ENCODE measurements around the gene GIPC1. TPM values are rescaled to one million over a fixed set of nuclear protein-coding genes. Genes with fewer than 3 reads are reported as not detected.

Gene GIPC1
- polyA plus RNA-seq, 1 of the 3 experiments (the other 2 are of a cell fraction): 144 TPM

DNA sequence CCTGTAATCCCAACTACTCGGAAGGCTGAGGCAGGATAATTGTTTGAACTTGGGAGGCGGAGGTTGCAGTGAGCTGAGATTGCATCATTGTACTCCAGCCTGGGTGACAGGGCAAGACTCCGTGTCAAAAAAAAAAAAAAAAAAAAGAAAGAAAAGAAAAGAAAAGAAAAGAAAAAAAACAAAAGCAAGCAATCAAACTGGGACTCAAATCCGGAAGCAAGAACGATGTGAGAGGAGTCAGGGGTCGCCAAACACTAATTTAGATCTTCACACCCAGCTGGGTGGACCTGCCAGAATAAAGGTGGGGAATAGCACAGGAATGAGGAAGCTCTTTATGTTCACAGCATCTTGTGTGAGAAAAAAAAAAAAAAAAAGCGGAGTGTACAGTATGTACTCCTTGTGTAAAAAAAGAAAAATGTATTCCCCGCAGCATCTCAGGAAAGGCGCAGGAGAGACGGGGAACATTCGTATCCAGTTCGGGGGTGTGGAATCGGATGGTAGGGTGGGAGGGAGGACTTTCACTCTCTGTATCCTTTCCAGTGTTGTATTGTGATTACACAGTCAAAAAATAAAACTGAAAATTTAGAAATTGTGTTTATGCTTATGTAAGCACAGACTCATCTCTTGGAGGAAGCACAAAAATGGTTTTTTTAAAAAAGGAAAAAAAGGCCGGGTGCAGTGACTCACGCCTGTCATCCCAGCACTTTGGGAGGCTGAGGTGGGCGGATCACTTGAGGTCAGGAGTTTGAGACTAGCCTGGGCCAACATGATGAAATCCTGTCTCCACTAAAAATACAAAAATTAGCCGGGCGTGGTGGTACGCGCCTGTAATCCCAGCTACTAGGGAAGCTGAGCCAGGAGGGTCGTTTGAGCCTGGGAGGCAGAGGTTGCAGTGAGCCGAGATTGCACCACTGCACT is 14.6 kb upstream of the GIPC1 start:
- DNase-seq: no peak
- peak overlapping the region; percentile 45; the same call in 1 of the 2 replicates for H3K9ac ChIP-seq
- peaks cover 15% of the 10 kb centered on the region for H4K20me1 ChIP-seq (ENCODE audit: insufficient read depth)
- H2AFZ ChIP-seq (ENCODE audit: low read depth): no peak overlapping the region
- H3K4me2 ChIP-seq: peak overlapping the region; percentile 31; the same call in 1 of the 2 replicates
- CTCF ChIA-PET: interaction anchor here (1.9 kb wide), 1 partner anchor 27 kb away, joined by 4 read pairs; no protein-coding TSS in a partner anchor
- H3K27ac ChIP-seq (ENCODE audit: low read depth in 2 of 2, low read length in 1 of 2): peak overlapping the region in 1 of 2 experiments; percentile 80; a peak in 2 of 4 replicates
- peaks cover 18% of the 10 kb centered on the region for H3K79me2 ChIP-seq (ENCODE audit: insufficient read depth)
- POLR2A ChIA-PET: interaction anchor here (1.6 kb wide), 1 partner anchor 8 kb away, joined by 6 read pairs; the partner anchor contains the start of gene DNAJB1
- no peaks in the 10 kb centered on the region for H3K27me3 ChIP-seq (ENCODE audit: insufficient read depth)
- H3K4me1 ChIP-seq (ENCODE audit: control insufficient read depth in 1 of 2, insufficient read depth in 2 of 2, low read depth in 1 of 2, low read length in 1 of 2): peaks cover 5 to 14% of the 10 kb centered on the region in 2 experiments; a peak in 2 of 4 replicates
- peaks cover 52% of the 10 kb centered on the region for H3F3A ChIP-seq (replicated peaks; ENCODE audit: insufficient read depth)
- WGBS (ENCODE audit: low lambda C conversion rate): 64% methylated on average over 22 of the region's 22 CpGs
- H3K4me3 ChIP-seq (ENCODE audit: low read depth in 2 of 2, low read length in 1 of 2): no peak overlapping the region
- TF ChIP-seq RXRA (IDR thresholded peaks at IDR 0.05; ENCODE audit: borderline replicate concordance, low read depth): peak; percentile 57; the same call in 1 of the 2 replicates
- no peak for TF ChIP-seq MXI1 (IDR thresholded peaks at IDR 0.05; ENCODE audit: low read depth, low read length)
- no peak for TF ChIP-seq RAD21 (IDR thresholded peaks at IDR 0.05; ENCODE audit: low read length)
- TF ChIP-seq NFIC (IDR thresholded peaks at IDR 0.05; ENCODE audit: borderline replicate concordance): peak; percentile 14; the same call in 1 of the 2 replicates
- no peak for TF ChIP-seq FOXM1 (IDR thresholded peaks at IDR 0.05; ENCODE audit: low read depth)
- TF ChIP-seq FOSL2 (IDR thresholded peaks at IDR 0.05; ENCODE audit: borderline replicate concordance, low read depth): peak; percentile 71
- TF ChIP-seq, protein P1, sequence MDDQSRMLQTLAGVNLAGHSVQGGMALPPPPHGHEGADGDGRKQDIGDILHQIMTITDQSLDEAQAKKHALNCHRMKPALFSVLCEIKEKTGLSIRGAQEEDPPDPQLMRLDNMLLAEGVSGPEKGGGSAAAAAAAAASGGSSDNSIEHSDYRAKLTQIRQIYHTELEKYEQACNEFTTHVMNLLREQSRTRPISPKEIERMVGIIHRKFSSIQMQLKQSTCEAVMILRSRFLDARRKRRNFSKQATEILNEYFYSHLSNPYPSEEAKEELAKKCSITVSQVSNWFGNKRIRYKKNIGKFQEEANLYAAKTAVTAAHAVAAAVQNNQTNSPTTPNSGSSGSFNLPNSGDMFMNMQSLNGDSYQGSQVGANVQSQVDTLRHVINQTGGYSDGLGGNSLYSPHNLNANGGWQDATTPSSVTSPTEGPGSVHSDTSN (IDR thresholded peaks at IDR 0.05): 0 out of 2 replicates have a peak, but pooled peaks have one; percentile 25
- TF ChIP-seq, protein P2, sequence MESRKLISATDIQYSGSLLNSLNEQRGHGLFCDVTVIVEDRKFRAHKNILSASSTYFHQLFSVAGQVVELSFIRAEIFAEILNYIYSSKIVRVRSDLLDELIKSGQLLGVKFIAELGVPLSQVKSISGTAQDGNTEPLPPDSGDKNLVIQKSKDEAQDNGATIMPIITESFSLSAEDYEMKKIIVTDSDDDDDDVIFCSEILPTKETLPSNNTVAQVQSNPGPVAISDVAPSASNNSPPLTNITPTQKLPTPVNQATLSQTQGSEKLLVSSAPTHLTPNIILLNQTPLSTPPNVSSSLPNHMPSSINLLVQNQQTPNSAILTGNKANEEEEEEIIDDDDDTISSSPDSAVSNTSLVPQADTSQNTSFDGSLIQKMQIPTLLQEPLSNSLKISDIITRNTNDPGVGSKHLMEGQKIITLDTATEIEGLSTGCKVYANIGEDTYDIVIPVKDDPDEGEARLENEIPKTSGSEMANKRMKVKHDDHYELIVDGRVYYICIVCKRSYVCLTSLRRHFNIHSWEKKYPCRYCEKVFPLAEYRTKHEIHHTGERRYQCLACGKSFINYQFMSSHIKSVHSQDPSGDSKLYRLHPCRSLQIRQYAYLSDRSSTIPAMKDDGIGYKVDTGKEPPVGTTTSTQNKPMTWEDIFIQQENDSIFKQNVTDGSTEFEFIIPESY (IDR thresholded peaks at IDR 0.05; ENCODE audit: borderline replicate concordance, low read depth): no peak
- TF ChIP-seq USF2 (IDR thresholded peaks at IDR 0.05; ENCODE audit: borderline replicate concordance, low read depth, low read length): no peak
- peak; percentile 47 for TF ChIP-seq JUND (IDR thresholded peaks at IDR 0.05)
- no peak for TF ChIP-seq IRF3 (IDR thresholded peaks at IDR 0.05; ENCODE audit: low read depth, low read length)
- H3K9me2 ChIP-seq: no peaks in the 10 kb centered on the region
- no peaks in the 10 kb centered on the region for H3K9me3 ChIP-seq
- peaks cover 14 to 18% of the 10 kb centered on the region in 2 experiments for H3K36me3 ChIP-seq (replicated peaks in 1 of 2; ENCODE audit: control insufficient read depth in 1 of 2, insufficient read depth in 2 of 2, low read length in 1 of 2)
